SU-DHL-6 (cell line): ENCODE results near the gene UMAD1.

Experiments
- CTCF ChIP-seq: fragments of 200-600 bp; sonication (generic); IDR thresholded peaks from one replicate; pipeline ENCODE4 v1.5.1; 2017; ENCODE audit warnings: antibody characterized with exemption, mild to moderate bottlenecking, low read length, moderate library complexity; ENCODE audit not compliant: insufficient read depth, poor library complexity, severe bottlenecking
- EZH2phosphoT487 ChIP-seq: fragments of 200-600 bp; sonication (generic), shearing (Covaris generic); conservative IDR thresholded peaks from 2 replicates; pipeline ENCODE4 v1.6.1; 2018; ENCODE audit warnings: mild to moderate bottlenecking, antibody characterized with exemption, low read length, moderate library complexity, mixed read lengths

GRCh38 chr7:7710469-7710868, 69.9 kb downstream of the UMAD1 start:
- TF ChIP-seq CTCF (no peak), EZH2phosphoT487 (no peak)
